PC-3 (cell line): Measurements from ENCODE around the gene LIN7A. TPM values are rescaled to one million over a fixed set of nuclear protein-coding genes. Genes with fewer than 3 reads are reported as not detected.

Experiments used
- ATAC-seq: fragments of 200-7000 bp; cut with Tn5 transposase; 2 replicates; pipeline ENCODE4 v1.9.1; 2020; ENCODE audit warnings: mild to moderate bottlenecking, moderate library complexity
- BruUV-seq: library from RNA; stranded (reverse); fragments of 400-500 nt; replicated peaks from 2 replicates; lab custom pipeline; 2021; lab: Mats Ljungman, UMichigan
- CTCF ChIA-PET: fragments of 300-600 bp; sonication (Branson Sonifier 250); formaldehyde crosslinking; loops from one replicate; lab custom pipeline; 2022; ENCODE audit warnings: antibody characterized with exemption; lab: Charles Lee
- POLR2A ChIA-PET: fragments of 300-600 bp; sonication (Branson Sonifier 250); formaldehyde crosslinking; loops from one replicate; lab custom pipeline; 2022; ENCODE audit warnings: antibody characterized with exemption; ENCODE audit not compliant: unreplicated experiment; lab: Charles Lee
- DNase-seq: peaks from one replicate; pipeline ENCODE4 v3.0.0-alpha.2; 2015
- H2AFZ ChIP-seq: fragments of 300-600 bp; sonication (generic); 2 replicates; pipeline ENCODE4 v1.6.0; 2016; ENCODE audit warnings: antibody characterized with exemption, low read length
- H3F3A ChIP-seq: fragments of 300-600 bp; sonication (generic); one replicate; pipeline ENCODE4 v1.6.0; 2017; ENCODE audit warnings: antibody characterized with exemption, low read length, control low read depth, mild to moderate bottlenecking; ENCODE audit not compliant: unreplicated experiment
- H3K27ac ChIP-seq: fragments of 300-600 bp; sonication (generic); 2 replicates; pipeline ENCODE4 v1.5.1; 2016; ENCODE audit warnings: mild to moderate bottlenecking, low read length
- H3K27me3 ChIP-seq: fragments of 300-600 bp; sonication (generic); 2 replicates; pipeline ENCODE4 v1.6.1; 2016; ENCODE audit warnings: low read length, mixed read lengths
- H3K36me3 ChIP-seq: fragments of 300-600 bp; sonication (generic); 2 replicates; pipeline ENCODE4 v1.6.1; 2016; ENCODE audit warnings: low read depth, mixed run types, low read length, mixed read lengths
- H3K4me1 ChIP-seq: fragments of 300-600 bp; sonication (generic); 2 replicates; pipeline ENCODE4 v1.5.1; 2016; ENCODE audit warnings: low read length; ENCODE audit not compliant: insufficient read depth
- H3K4me2 ChIP-seq: fragments of 300-600 bp; sonication (generic); 2 replicates; pipeline ENCODE4 v1.6.0; 2016; ENCODE audit warnings: low read length
- H3K4me3 ChIP-seq: fragments of 300-600 bp; sonication (generic); 2 replicates; pipeline ENCODE4 v1.5.1; 2016; ENCODE audit warnings: mild to moderate bottlenecking, low read length, mixed read lengths
- H3K79me2 ChIP-seq: fragments of 300-600 bp; sonication (generic); 2 replicates; pipeline ENCODE4 v1.6.1; 2017; ENCODE audit warnings: low read length, mixed read lengths
- H3K9ac ChIP-seq: fragments of 300-600 bp; sonication (generic); 2 replicates; pipeline ENCODE4 v1.6.0; 2016; ENCODE audit warnings: mild to moderate bottlenecking, low read length
- H3K9me2 ChIP-seq: fragments of 300-600 bp; sonication (generic); replicated peaks from 2 replicates; pipeline ENCODE4 v1.6.1; 2016; ENCODE audit warnings: mixed run types, low read length, mixed read lengths
- H3K9me3 ChIP-seq: fragments of 300-600 bp; sonication (generic); 2 replicates; pipeline ENCODE4 v1.6.1; 2016; ENCODE audit warnings: low read length, mixed read lengths
- H4K20me1 ChIP-seq: fragments of 300-600 bp; sonication (generic); 2 replicates; pipeline ENCODE4 v1.6.1; 2016; ENCODE audit warnings: low read length, mixed read lengths
- CTCF ChIP-seq: fragments of 300-600 bp; sonication (generic); conservative IDR thresholded peaks from 2 replicates; pipeline ENCODE4 v1.5.1; 2017; ENCODE audit warnings: antibody characterized with exemption, low read depth, mild to moderate bottlenecking, low read length
- EZH2 ChIP-seq: fragments of 300-600 bp; sonication (generic); IDR thresholded peaks from one replicate; pipeline ENCODE4 v1.6.1; 2017; ENCODE audit warnings: antibody characterized with exemption, mild to moderate bottlenecking, low read length; ENCODE audit not compliant: unreplicated experiment
- EZH2phosphoT487 ChIP-seq: fragments of 300-600 bp; sonication (generic); IDR thresholded peaks from 2 replicates; pipeline ENCODE4 v1.6.1; 2018; ENCODE audit warnings: mild to moderate bottlenecking, antibody characterized with exemption, low read length, borderline replicate concordance
- intact Hi-C: fragments of 100-400 bp; cut with micrococcal nuclease; formaldehyde crosslinking; loops from 2 replicates; pipeline ENCODE4 v1.9.0; 2023
- total RNA-seq: library from RNA; depleted of rRNA; stranded (reverse); fragments of >200 nt; gene quantifications from 2 replicates; pipeline ENCODE4 v1.2.3, GENCODE V29; 2014

LIN7A gene
- total RNA-seq, 1 experiment from 2014 or later = not detected

- Histone ChIP-seq H3F3A (no peaks in the 10 kb centered on the region), H3K9me2 (no peaks in the 10 kb centered on the region), H3K4me1 (no peaks in the 10 kb centered on the region), H3K27ac (no peak overlapping the region), H3K4me3 (no peak overlapping the region), H4K20me1 (no peaks in the 10 kb centered on the region), H2AFZ (no peak overlapping the region), H3K36me3 (no peaks in the 10 kb centered on the region), H3K9ac (no peak overlapping the region), H3K79me2 (no peaks in the 10 kb centered on the region), H3K9me3 (no peaks in the 10 kb centered on the region), H3K27me3 (peaks cover 11% of the 10 kb centered on the region; the same call in 1 of the 2 replicates), H3K4me2 (no peak overlapping the region)
- intact Hi-C loops = no loop called here
- POLR2A ChIA-PET = no interaction called here
- no TSS peak for BruUV-seq
- TF ChIP-seq EZH2 (no peak), CTCF (no peak), EZH2phosphoT487 (no peak)
- CTCF ChIA-PET = no interaction called here
- DNase-seq (no peak), ATAC-seq (no peak)
Observed at GRCh38 chr12:80895240-80895639, 42.5 kb downstream of the LIN7A start.

- H4K20me1 ChIP-seq = no peaks in the 10 kb centered on the region
- ChIA-PET POLR2A (no interaction called here), CTCF (no interaction called here)
- peaks cover 13% of the 10 kb centered on the region; the same call in 1 of the 2 replicates for H3K27me3 ChIP-seq
- no peak overlapping the region for H3K27ac ChIP-seq
- no peak overlapping the region for H3K4me2 ChIP-seq
- H3F3A ChIP-seq = no peaks in the 10 kb centered on the region
- no peaks in the 10 kb centered on the region for H3K79me2 ChIP-seq
- no peaks in the 10 kb centered on the region for H3K36me3 ChIP-seq
- no peaks in the 10 kb centered on the region for H3K9me3 ChIP-seq
- H3K4me3 ChIP-seq = no peak overlapping the region
- H2AFZ ChIP-seq = no peak overlapping the region
- intact Hi-C loops = no loop called here
- no peaks in the 10 kb centered on the region for H3K9me2 ChIP-seq
- H3K9ac ChIP-seq = no peak overlapping the region
- no peaks in the 10 kb centered on the region for H3K4me1 ChIP-seq
- BruUV-seq = no TSS peak
- no peak for ATAC-seq
- no peak for DNase-seq
- TF ChIP-seq EZH2 = no peak
- no peak for TF ChIP-seq EZH2phosphoT487
- TF ChIP-seq CTCF = no peak
Observed at GRCh38 chr12:80894179-80894578, 43.6 kb downstream of the LIN7A start.

- POLR2A ChIA-PET = no interaction called here
- Histone ChIP-seq H3K79me2 (no peaks in the 10 kb centered on the region), H2AFZ (no peak overlapping the region), H3K27ac (no peak overlapping the region), H3K36me3 (no peaks in the 10 kb centered on the region), H3K9ac (no peak overlapping the region), H3F3A (no peaks in the 10 kb centered on the region), H3K4me2 (no peak overlapping the region), H3K9me2 (no peaks in the 10 kb centered on the region), H3K4me3 (no peak overlapping the region), H3K4me1 (no peaks in the 10 kb centered on the region), H4K20me1 (no peaks in the 10 kb centered on the region), H3K27me3 (peaks cover 13% of the 10 kb centered on the region; the same call in 1 of the 2 replicates), H3K9me3 (no peaks in the 10 kb centered on the region)
- BruUV-seq = no TSS peak
- no peak for DNase-seq
- CTCF ChIA-PET = no interaction called here
- intact Hi-C loops = no loop called here
- no peak for TF ChIP-seq CTCF
- no peak for TF ChIP-seq EZH2phosphoT487
- no peak for TF ChIP-seq EZH2
- no peak for ATAC-seq
Observed at GRCh38 chr12:80892597-80893445, 44.9 kb downstream of the LIN7A start.
